PC-9 (cell line): Measurements from ENCODE around the gene MGRN1. TPM values are rescaled to one million over a fixed set of nuclear protein-coding genes. Genes with fewer than 3 reads are reported as not detected.

Experiments
- BruUV-seq: library from RNA; stranded (reverse); fragments of 400-500 nt; replicated peaks from 2 replicates; lab custom pipeline; 2021; lab: Mats Ljungman, UMichigan
- CTCF ChIA-PET: fragments of 300-600 bp; sonication (Branson Sonifier 250); formaldehyde crosslinking; loops from one replicate; lab custom pipeline; 2022; ENCODE audit warnings: antibody characterized with exemption; lab: Charles Lee
- POLR2A ChIA-PET: fragments of 300-600 bp; sonication (Branson Sonifier 250); formaldehyde crosslinking; loops from one replicate; lab custom pipeline; 2022; ENCODE audit warnings: antibody characterized with exemption; ENCODE audit not compliant: unreplicated experiment; lab: Charles Lee
- DNase-seq, 2 experiments: peaks; one replicate each; pipeline versions ENCODE4 v3.0.0 to v3.0.0-alpha.2; 2015 to 2022; ENCODE audit warnings: mixed read lengths in 1 of 2
- H2AFZ ChIP-seq: fragments of 200-600 bp; sonication (generic); 2 replicates; pipeline ENCODE4 v1.8.1; 2017; ENCODE audit warnings: antibody characterized with exemption
- H3F3A ChIP-seq: fragments of 200-600 bp; sonication (generic); 2 replicates; pipeline ENCODE4 v1.8.1; 2017; ENCODE audit warnings: antibody characterized with exemption, mild to moderate bottlenecking, low read depth; ENCODE audit not compliant: insufficient read depth
- H3K27ac ChIP-seq: fragments of 200-600 bp; sonication (generic); 2 replicates; pipeline ENCODE4 v1.6.1; 2016; ENCODE audit warnings: mixed run types
- H3K27me3 ChIP-seq: fragments of 200-600 bp; sonication (generic); 2 replicates; pipeline ENCODE4 v1.6.1; 2016; ENCODE audit warnings: low read depth, mixed run types; ENCODE audit not compliant: insufficient read depth
- H3K36me3 ChIP-seq: fragments of 200-600 bp; sonication (generic); 2 replicates; pipeline ENCODE4 v1.6.1; 2016; ENCODE audit warnings: low read depth, mixed run types
- H3K4me1 ChIP-seq: fragments of 200-600 bp; sonication (generic); replicated peaks from 2 replicates; pipeline ENCODE4 v1.6.1; 2016; ENCODE audit warnings: mixed run types; ENCODE audit not compliant: insufficient read depth
- H3K4me2 ChIP-seq: fragments of 200-600 bp; sonication (generic); 2 replicates; pipeline ENCODE4 v1.6.1; 2017; ENCODE audit warnings: mixed run types
- H3K4me3 ChIP-seq: fragments of 200-600 bp; sonication (generic); 2 replicates; pipeline ENCODE4 v1.6.1; 2016; ENCODE audit warnings: mixed run types
- H3K79me2 ChIP-seq: fragments of 200-600 bp; sonication (generic); 2 replicates; pipeline ENCODE4 v1.6.1; 2017; ENCODE audit warnings: low read depth, mixed run types
- H3K9me2 ChIP-seq: fragments of 200-600 bp; sonication (generic); 2 replicates; pipeline ENCODE4 v1.8.1; 2017; ENCODE audit warnings: mild to moderate bottlenecking; ENCODE audit not compliant: insufficient read depth
- H3K9me3 ChIP-seq: fragments of 200-600 bp; sonication (generic); 2 replicates; pipeline ENCODE4 v1.8.1; 2016; ENCODE audit warnings: low read depth; ENCODE audit not compliant: insufficient read depth
- H4K20me1 ChIP-seq: fragments of 200-600 bp; sonication (generic); 2 replicates; pipeline ENCODE4 v1.8.1; 2017; ENCODE audit not compliant: insufficient read depth
- CTCF ChIP-seq: fragments of 200-600 bp; sonication (generic); conservative IDR thresholded peaks from 2 replicates; pipeline ENCODE4 v1.6.1; 2017; ENCODE audit warnings: mixed run types, antibody characterized with exemption, mild to moderate bottlenecking, moderate library complexity
- EZH2 ChIP-seq: fragments of 200-600 bp; sonication (generic); IDR thresholded peaks from 2 replicates; pipeline ENCODE4 v1.8.0; 2017; ENCODE audit warnings: antibody characterized with exemption, low read depth
- intact Hi-C: fragments of 100-400 bp; cut with micrococcal nuclease; formaldehyde crosslinking; loops from one replicate; pipeline ENCODE4 v1.10.0; 2022; ENCODE audit not compliant: unreplicated experiment
- total RNA-seq: library from RNA; stranded (reverse); gene quantifications from 2 replicates; pipeline ENCODE4 v1.2.3, GENCODE V29; 2021

The MGRN1 gene
- total RNA-seq, 1 experiment from 2014 or later: 70.4 TPM

- Histone ChIP-seq H3K27me3 (no peaks in the 10 kb centered on the region), H2AFZ (no peak overlapping the region), H3K27ac (no peak overlapping the region), H3K36me3 (no peaks in the 10 kb centered on the region), H3K4me3 (no peak overlapping the region), H3K4me2 (no peak overlapping the region), H3F3A (0 out of 2 replicates have a peak, but pooled peaks cover 8% of the 10 kb centered on the region), H3K9me3 (no peaks in the 10 kb centered on the region), H3K4me1 (no peaks in the 10 kb centered on the region), H3K79me2 (peaks cover 14% of the 10 kb centered on the region), H4K20me1 (peaks cover 30% of the 10 kb centered on the region), H3K9me2 (no peaks in the 10 kb centered on the region)
- intact Hi-C loops: no loop called here
- TF ChIP-seq CTCF (no peak), EZH2 (no peak)
- ChIA-PET POLR2A (interaction anchor here (0.6 kb wide), 2 partner anchors 12 to 32 kb away, joined by 3 read pairs; no protein-coding TSS in a partner anchor), CTCF (interaction anchor here (0.6 kb wide), 1 partner anchor 9 kb away, joined by 3 read pairs; no protein-coding TSS in a partner anchor)
- DNase-seq: no peak
- no TSS peak for BruUV-seq
Observed at GRCh38 chr16:4606354-4606753, 18.3 kb upstream of the MGRN1 start.

GRCh38 chr16:4607841-4608703, 16.6 kb upstream of the MGRN1 start:
- intact Hi-C loops: no loop called here
- no peaks in the 10 kb centered on the region for H3K27me3 ChIP-seq
- H3K36me3 ChIP-seq: no peaks in the 10 kb centered on the region
- H3K27ac ChIP-seq: no peak overlapping the region
- no TSS peak for BruUV-seq
- peaks cover 31% of the 10 kb centered on the region for H3K79me2 ChIP-seq
- POLR2A ChIA-PET: interaction anchor here (0.5 to 0.6 kb wide), 2 partner anchors 9 to 1584 kb away, joined by 3 read pairs; partner anchors contain the start of genes HCFC1R1 and THOC6
- TF ChIP-seq CTCF (no peak), EZH2 (no peak)
- CTCF ChIA-PET: no interaction called here
- no peak for DNase-seq
- 0 out of 2 replicates have a peak, but pooled peaks cover 8% of the 10 kb centered on the region for H3F3A ChIP-seq
- no peak overlapping the region for H2AFZ ChIP-seq
- H4K20me1 ChIP-seq: peaks cover 47% of the 10 kb centered on the region
- H3K4me1 ChIP-seq: peaks cover 9% of the 10 kb centered on the region
- no peak overlapping the region for H3K4me3 ChIP-seq
- H3K9me3 ChIP-seq: no peaks in the 10 kb centered on the region
- no peaks in the 10 kb centered on the region for H3K9me2 ChIP-seq
- no peak overlapping the region for H3K4me2 ChIP-seq

- no peak overlapping the region for H3K4me3 ChIP-seq
- intact Hi-C loops: no loop called here
- H3F3A ChIP-seq: 0 out of 2 replicates have a peak, but pooled peaks cover 8% of the 10 kb centered on the region
- CTCF ChIA-PET: no interaction called here
- H3K9me3 ChIP-seq: no peaks in the 10 kb centered on the region
- H3K4me1 ChIP-seq: peaks cover 13% of the 10 kb centered on the region
- peaks cover 37% of the 10 kb centered on the region for H3K79me2 ChIP-seq
- H3K36me3 ChIP-seq: no peaks in the 10 kb centered on the region
- no peak overlapping the region for H2AFZ ChIP-seq
- no peak overlapping the region for H3K27ac ChIP-seq
- POLR2A ChIA-PET: interaction anchor here (0.5 kb wide), 1 partner anchor 8 kb away, joined by 3 read pairs; no protein-coding TSS in a partner anchor
- no peak overlapping the region for H3K4me2 ChIP-seq
- no peak for TF ChIP-seq EZH2
- no peak for TF ChIP-seq CTCF
- H3K9me2 ChIP-seq: no peaks in the 10 kb centered on the region
- DNase-seq: no peak
- peaks cover 52% of the 10 kb centered on the region for H4K20me1 ChIP-seq
- no TSS peak for BruUV-seq
- no peaks in the 10 kb centered on the region for H3K27me3 ChIP-seq
Observed at GRCh38 chr16:4608704-4608980, 16.0 kb upstream of the MGRN1 start.
